KMS-11 (cell line): ENCODE measurements around the gene PPIB.

Experiments used
- H2AFZ ChIP-seq: fragments of 200-600 bp; sonication (generic); 2 replicates; pipeline ENCODE4 v1.6.1; 2016; ENCODE audit warnings: antibody characterized with exemption, mixed run types, low read depth
- H3K27ac ChIP-seq: fragments of 200-600 bp; sonication (generic); 2 replicates; pipeline ENCODE4 v1.6.1; 2016; ENCODE audit warnings: mild to moderate bottlenecking, mixed run types
- H3K27me3 ChIP-seq: fragments of 200-600 bp; sonication (generic); 2 replicates; pipeline ENCODE4 v1.6.1; 2017; ENCODE audit warnings: mild to moderate bottlenecking, low read depth, mixed run types, moderate library complexity; ENCODE audit not compliant: insufficient read depth
- H3K36me3 ChIP-seq: fragments of 200-600 bp; sonication (generic); 2 replicates; pipeline ENCODE4 v1.6.1; 2017; ENCODE audit warnings: mild to moderate bottlenecking, mixed run types; ENCODE audit not compliant: insufficient read depth
- H3K4me1 ChIP-seq: fragments of 200-600 bp; sonication (generic); 2 replicates; pipeline ENCODE4 v1.6.1; 2016; ENCODE audit warnings: mild to moderate bottlenecking, low read depth, mixed run types; ENCODE audit not compliant: poor library complexity, severe bottlenecking
- H3K4me2 ChIP-seq: fragments of 200-600 bp; sonication (generic); 2 replicates; pipeline ENCODE4 v1.7.0; 2016; ENCODE audit warnings: mild to moderate bottlenecking, mixed run types
- H3K4me3 ChIP-seq: fragments of 200-600 bp; sonication (generic); IDR thresholded peaks from 2 replicates; pipeline ENCODE4 v1.6.1; 2017; ENCODE audit warnings: low read depth, low read length, mixed read lengths; ENCODE audit not compliant: insufficient read depth
- H3K79me2 ChIP-seq: fragments of 200-600 bp; sonication (generic); 2 replicates; pipeline ENCODE4 v1.6.1; 2016; ENCODE audit warnings: low read depth, mixed run types; ENCODE audit not compliant: insufficient read depth
- H3K9ac ChIP-seq: fragments of 200-600 bp; sonication (generic); 2 replicates; pipeline ENCODE4 v1.6.1; 2016; ENCODE audit warnings: mild to moderate bottlenecking, mixed run types
- H4K20me1 ChIP-seq: fragments of 200-600 bp; sonication (generic); 2 replicates; pipeline ENCODE4 v1.6.1; 2016; ENCODE audit warnings: mild to moderate bottlenecking, mixed run types; ENCODE audit not compliant: insufficient read depth
- TF ChIP-seq, protein P1 (sequence below): fragments of 200-600 bp; sonication (generic); conservative IDR thresholded peaks from 2 replicates; pipeline ENCODE4 v1.6.1; 2017; ENCODE audit warnings: low read depth, mild to moderate bottlenecking, antibody characterized with exemption, low read length, moderate library complexity, mixed read lengths

PPIB gene

DNA sequence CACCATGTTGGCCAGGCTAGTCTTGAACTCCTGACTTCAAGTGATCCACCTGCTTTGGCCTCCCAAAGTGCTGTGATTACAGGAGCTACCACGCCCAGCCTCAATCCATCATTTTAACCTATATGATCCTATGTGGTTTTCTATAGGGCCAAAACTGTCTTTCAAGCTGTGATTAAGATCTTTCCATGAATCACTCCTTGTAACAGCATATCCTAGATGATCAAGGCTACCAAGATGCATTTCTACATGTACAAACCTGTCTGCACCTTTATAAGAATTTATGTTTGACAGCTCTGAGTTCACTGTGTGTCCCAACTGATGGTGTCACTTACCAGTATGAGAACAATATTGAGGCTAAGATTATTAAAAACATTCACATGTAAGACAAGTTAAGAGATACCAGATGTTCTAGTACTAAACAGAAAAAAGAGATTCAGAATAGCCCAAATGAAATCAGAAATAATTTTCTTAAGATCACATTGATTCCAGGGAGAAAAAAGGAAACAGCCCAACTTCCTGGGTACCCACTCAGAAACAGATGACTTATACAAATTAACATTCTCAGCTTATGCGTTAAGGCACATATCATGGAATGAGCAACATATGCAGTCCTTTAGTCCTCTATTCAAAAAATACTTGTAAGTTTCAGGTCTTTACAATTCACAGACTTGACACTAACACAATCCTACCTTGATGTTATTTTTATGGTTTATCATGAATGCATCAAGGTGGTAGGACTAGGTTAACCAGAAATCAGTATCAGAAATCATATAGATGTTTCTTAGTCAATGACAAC, 24.8 kb upstream of the PPIB start:
- Histone ChIP-seq H3K9ac (no peak overlapping the region), H3K79me2 (no peaks in the 10 kb centered on the region), H3K27ac (no peak overlapping the region), H2AFZ (no peak overlapping the region), H4K20me1 (no peaks in the 10 kb centered on the region), H3K4me3 (no peak overlapping the region), H3K36me3 (no peaks in the 10 kb centered on the region), H3K4me2 (no peak overlapping the region), H3K4me1 (no peaks in the 10 kb centered on the region), H3K27me3 (no peaks in the 10 kb centered on the region)
- TF ChIP-seq, protein P1, sequence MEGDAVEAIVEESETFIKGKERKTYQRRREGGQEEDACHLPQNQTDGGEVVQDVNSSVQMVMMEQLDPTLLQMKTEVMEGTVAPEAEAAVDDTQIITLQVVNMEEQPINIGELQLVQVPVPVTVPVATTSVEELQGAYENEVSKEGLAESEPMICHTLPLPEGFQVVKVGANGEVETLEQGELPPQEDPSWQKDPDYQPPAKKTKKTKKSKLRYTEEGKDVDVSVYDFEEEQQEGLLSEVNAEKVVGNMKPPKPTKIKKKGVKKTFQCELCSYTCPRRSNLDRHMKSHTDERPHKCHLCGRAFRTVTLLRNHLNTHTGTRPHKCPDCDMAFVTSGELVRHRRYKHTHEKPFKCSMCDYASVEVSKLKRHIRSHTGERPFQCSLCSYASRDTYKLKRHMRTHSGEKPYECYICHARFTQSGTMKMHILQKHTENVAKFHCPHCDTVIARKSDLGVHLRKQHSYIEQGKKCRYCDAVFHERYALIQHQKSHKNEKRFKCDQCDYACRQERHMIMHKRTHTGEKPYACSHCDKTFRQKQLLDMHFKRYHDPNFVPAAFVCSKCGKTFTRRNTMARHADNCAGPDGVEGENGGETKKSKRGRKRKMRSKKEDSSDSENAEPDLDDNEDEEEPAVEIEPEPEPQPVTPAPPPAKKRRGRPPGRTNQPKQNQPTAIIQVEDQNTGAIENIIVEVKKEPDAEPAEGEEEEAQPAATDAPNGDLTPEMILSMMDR: no peak

DNA sequence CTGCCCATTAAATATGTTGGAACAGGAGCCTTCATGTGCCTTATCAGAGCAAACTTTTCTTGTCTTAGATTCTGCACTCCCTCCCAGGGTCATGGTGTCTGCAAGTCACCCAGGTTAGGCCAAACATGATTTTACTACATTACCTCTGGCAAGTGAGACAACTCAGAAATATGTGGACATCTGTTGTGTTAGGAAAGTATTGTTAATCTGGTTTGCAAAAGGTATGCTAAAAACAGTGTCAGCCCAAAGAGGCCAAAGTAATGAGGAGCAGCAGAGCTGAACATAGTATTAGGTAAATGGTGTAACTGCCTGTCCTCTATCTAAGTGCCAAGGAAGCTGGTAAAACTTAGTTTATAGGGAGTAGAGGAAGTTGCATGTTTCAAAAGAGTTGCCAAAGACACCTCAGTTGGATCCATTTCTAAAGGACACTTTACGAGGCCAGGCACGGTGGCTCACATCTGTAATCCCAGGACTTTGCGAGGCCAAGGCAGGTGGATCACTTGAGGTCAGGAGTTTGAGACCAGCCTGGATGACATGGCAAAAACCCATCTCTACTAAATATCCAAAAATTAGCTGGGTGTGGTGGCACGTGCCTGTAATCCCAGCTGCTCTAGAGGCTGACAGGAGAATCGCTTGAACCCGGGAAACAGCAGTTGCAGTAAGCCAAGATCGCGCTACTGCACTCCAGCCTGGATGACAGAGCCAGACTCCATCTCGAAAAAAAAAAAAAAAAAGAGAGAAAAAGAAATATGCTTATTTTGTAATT, 22.5 kb upstream of the PPIB start:
- TF ChIP-seq, protein P1: no peak
- no peak overlapping the region for H2AFZ ChIP-seq

GRCh38 chr15:64182859-64183370, 20.1 kb upstream of the PPIB start:
- H3K27me3 ChIP-seq: no peaks in the 10 kb centered on the region
- H3K4me2 ChIP-seq: no peak overlapping the region
- no peak overlapping the region for H2AFZ ChIP-seq
- H3K79me2 ChIP-seq: no peaks in the 10 kb centered on the region
- no peak overlapping the region for H3K9ac ChIP-seq
- TF ChIP-seq, protein P1: no peak
- H3K27ac ChIP-seq: no peak overlapping the region
- no peaks in the 10 kb centered on the region for H4K20me1 ChIP-seq
- no peaks in the 10 kb centered on the region for H3K4me1 ChIP-seq
- no peak overlapping the region for H3K4me3 ChIP-seq
- H3K36me3 ChIP-seq: no peaks in the 10 kb centered on the region

More for the DNA sequence above, 22.5 kb upstream of the PPIB start:
- Histone ChIP-seq H3K36me3 (no peaks in the 10 kb centered on the region), H3K4me2 (no peak overlapping the region), H3K79me2 (no peaks in the 10 kb centered on the region), H3K27ac (no peak overlapping the region), H3K9ac (no peak overlapping the region), H3K4me1 (no peaks in the 10 kb centered on the region), H4K20me1 (no peaks in the 10 kb centered on the region), H3K4me3 (no peak overlapping the region), H3K27me3 (no peaks in the 10 kb centered on the region)

DNA sequence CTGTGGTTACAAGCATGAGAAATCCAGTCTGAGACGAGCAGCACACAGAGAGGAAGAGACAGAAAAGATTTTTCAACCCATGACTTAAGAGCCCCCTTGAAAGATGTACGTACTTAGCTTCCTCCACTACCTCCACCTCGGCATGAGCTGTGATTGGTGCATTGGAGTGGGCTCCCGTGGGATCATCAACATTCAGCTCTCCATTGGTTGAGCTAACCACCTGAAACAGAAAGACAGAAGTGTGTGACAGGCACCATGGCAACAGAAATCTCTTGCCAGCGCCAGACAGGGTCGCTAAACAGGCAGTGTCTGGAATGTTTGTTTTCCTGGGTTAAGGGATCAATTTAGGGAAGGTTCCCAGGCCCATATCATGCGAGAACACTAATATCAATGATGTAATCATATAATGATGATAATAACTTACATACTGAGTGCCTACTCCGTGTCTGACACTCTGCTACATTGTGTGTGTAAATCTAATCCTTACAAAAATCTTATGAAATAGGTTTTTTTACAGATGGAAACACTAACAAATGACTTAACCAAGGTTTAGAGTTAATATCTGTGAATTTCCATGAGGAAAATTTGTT, 17.5 kb upstream of the PPIB start:
- no peaks in the 10 kb centered on the region for H4K20me1 ChIP-seq
- H3K36me3 ChIP-seq: no peaks in the 10 kb centered on the region
- H2AFZ ChIP-seq: no peak overlapping the region
- no peaks in the 10 kb centered on the region for H3K27me3 ChIP-seq
- TF ChIP-seq, protein P1: no peak
- no peak overlapping the region for H3K4me2 ChIP-seq
- H3K27ac ChIP-seq: no peak overlapping the region
- no peaks in the 10 kb centered on the region for H3K79me2 ChIP-seq
- H3K4me3 ChIP-seq: no peak overlapping the region
- H3K4me1 ChIP-seq: no peaks in the 10 kb centered on the region
- no peak overlapping the region for H3K9ac ChIP-seq
